IMR-90 (cell line): ENCODE data around the gene SGCE. TPM values are rescaled to one million over a fixed set of nuclear protein-coding genes. Genes with fewer than 3 reads are reported as not detected.

Experiments used
- ATAC-seq: fragments of 200-7000 bp; cut with Tn5 transposase; 2 replicates; pipeline ENCODE4 v1.9.1; 2020; ENCODE audit warnings: low read depth, mild to moderate bottlenecking, moderate library complexity
- Bru-seq: library from RNA; stranded (reverse); fragments of 400-500 nt; gene quantifications from one replicate; lab custom pipeline; 2021; lab: Mats Ljungman, UMichigan
- BruChase-seq, 2 experiments: library from RNA; stranded (reverse); fragments of 400-500 nt; gene quantifications; one replicate each; lab custom pipeline; 2021; lab: Mats Ljungman, UMichigan
- BruUV-seq: library from RNA; stranded (reverse); fragments of 400-500 nt; replicated peaks from 2 replicates; lab custom pipeline; 2021; lab: Mats Ljungman, UMichigan
- CTCF ChIA-PET: fragments of 300-600 bp; formaldehyde crosslinking; extraction: SDS; loops from one replicate; lab custom pipeline; 2021; ENCODE audit warnings: antibody characterized with exemption; lab: Yijun Ruan, JAX
- POLR2A ChIA-PET: fragments of 300-600 bp; sonication (Branson Sonifier 250); formaldehyde crosslinking; loops from one replicate; lab custom pipeline; 2022; ENCODE audit warnings: antibody characterized with exemption; ENCODE audit not compliant: unreplicated experiment; lab: Charles Lee
- DNase-seq: peaks from one replicate; pipeline ENCODE4 v3.0.0; 2013
- H2AFZ ChIP-seq: replicated peaks from 2 replicates; pipeline ENCODE3; 2013; ENCODE audit warnings: low read length, mild to moderate bottlenecking; ENCODE audit not compliant: poor library complexity
- H2AK5ac ChIP-seq: 2 replicates; pipeline ENCODE4 v1.6.1; 2013; ENCODE audit warnings: low read depth, low read length, inconsistent platforms
- H2AK9ac ChIP-seq: replicated peaks from 2 replicates; pipeline ENCODE3; 2013; ENCODE audit warnings: mild to moderate bottlenecking, low read depth, low read length, moderate library complexity; ENCODE audit not compliant: poor library complexity
- H2BK120ac ChIP-seq: 2 replicates; pipeline ENCODE4 v1.6.1; 2013; ENCODE audit warnings: low read depth, low read length, inconsistent platforms
- H2BK15ac ChIP-seq: 3 replicates; pipeline ENCODE4 v1.6.1; 2013; ENCODE audit warnings: low read depth, low read length, inconsistent platforms
- H2BK20ac ChIP-seq: 2 replicates; pipeline ENCODE4 v1.6.1; 2013; ENCODE audit warnings: low read depth, mild to moderate bottlenecking, inconsistent platforms, low read length, moderate library complexity
- H2BK5ac ChIP-seq: 2 replicates; pipeline ENCODE4 v1.6.1; 2013; ENCODE audit warnings: mild to moderate bottlenecking, low read depth, low read length, inconsistent platforms; ENCODE audit not compliant: poor library complexity, severe bottlenecking
- H3K14ac ChIP-seq: replicated peaks from 2 replicates; pipeline ENCODE4 v1.6.1; 2013; ENCODE audit warnings: low read depth, low read length, inconsistent platforms
- H3K18ac ChIP-seq: 2 replicates; pipeline ENCODE4 v1.6.1; 2013; ENCODE audit warnings: low read depth, low read length, control low read depth
- H3K23ac ChIP-seq: 2 replicates; pipeline ENCODE4 v1.6.1; 2013; ENCODE audit warnings: low read depth, low read length, inconsistent platforms
- H3K27ac ChIP-seq: 2 replicates; pipeline ENCODE4 v1.5.1; 2013; ENCODE audit warnings: mild to moderate bottlenecking, control low read depth, low read length; ENCODE audit not compliant: insufficient read depth
- H3K27me3 ChIP-seq: 2 replicates; pipeline ENCODE4 v1.6.1; 2013; ENCODE audit warnings: low read length; ENCODE audit not compliant: control insufficient read depth, insufficient read depth
- H3K36me3 ChIP-seq: 2 replicates; pipeline ENCODE4 v1.6.1; 2013; ENCODE audit warnings: low read length, mixed read lengths; ENCODE audit not compliant: control insufficient read depth, insufficient read depth
- H3K4ac ChIP-seq: 2 replicates; pipeline ENCODE4 v1.6.1; 2013; ENCODE audit warnings: low read depth, low read length, inconsistent platforms
- H3K4me1 ChIP-seq: 2 replicates; pipeline ENCODE4 v1.6.1; 2013; ENCODE audit warnings: low read length, mixed read lengths; ENCODE audit not compliant: control insufficient read depth, insufficient read depth
- H3K4me2 ChIP-seq: 2 replicates; pipeline ENCODE4 v1.6.1; 2013; ENCODE audit warnings: low read depth, mild to moderate bottlenecking, control low read depth, low read length, moderate library complexity
- H3K4me3 ChIP-seq: 2 replicates; pipeline ENCODE4 v1.5.1; 2013; ENCODE audit warnings: low read depth, mild to moderate bottlenecking, control low read depth, low read length, moderate library complexity; ENCODE audit not compliant: insufficient read depth
- H3K56ac ChIP-seq: 2 replicates; pipeline ENCODE4 v1.6.1; 2013; ENCODE audit warnings: low read length, inconsistent platforms; ENCODE audit not compliant: insufficient read depth; ENCODE audit errors: extremely low read depth
- H3K79me1 ChIP-seq, 2 experiments: 2 replicates each; pipeline ENCODE4 v1.6.1; 2013; ENCODE audit warnings: low read length in 2 of 2, inconsistent platforms in 1 of 2, low read depth in 1 of 2
- H3K9ac ChIP-seq: 2 replicates; pipeline ENCODE4 v1.6.1; 2013; ENCODE audit warnings: low read depth, low read length, control low read depth
- H3K9me1 ChIP-seq: 2 replicates; pipeline ENCODE4 v1.6.1; 2013; ENCODE audit warnings: low read length, inconsistent platforms; ENCODE audit not compliant: insufficient read depth
- H3K9me3 ChIP-seq: 2 replicates; pipeline ENCODE4 v1.6.1; 2013; ENCODE audit warnings: low read length; ENCODE audit not compliant: control insufficient read depth, insufficient read depth
- H4K20me1 ChIP-seq: 2 replicates; pipeline ENCODE4 v1.6.1; 2013; ENCODE audit warnings: low read length, inconsistent platforms; ENCODE audit not compliant: insufficient read depth
- H4K5ac ChIP-seq: 2 replicates; pipeline ENCODE4 v1.6.1; 2013; ENCODE audit warnings: mild to moderate bottlenecking, low read depth, low read length, control low read depth
- H4K8ac ChIP-seq, 2 experiments: 2 replicates each; pipeline ENCODE4 v1.6.1; 2013; ENCODE audit warnings: low read depth in 2 of 2, low read length in 2 of 2, control low read depth in 1 of 2, inconsistent platforms in 1 of 2
- H4K91ac ChIP-seq: 2 replicates; pipeline ENCODE4 v1.6.1; 2013; ENCODE audit warnings: low read depth, low read length, inconsistent platforms; ENCODE audit not compliant: insufficient read depth
- CEBPB ChIP-seq: IDR thresholded peaks from 2 replicates; pipeline ENCODE4 v1.6.1; 2012; ENCODE audit warnings: low read depth, low read length, improper control_type of control experiment
- MAFK ChIP-seq: IDR thresholded peaks from 2 replicates; pipeline ENCODE4 v1.6.1; 2012; ENCODE audit warnings: low read depth, low read length, improper control_type of control experiment
- MXI1 ChIP-seq: IDR thresholded peaks from 2 replicates; pipeline ENCODE4 v1.6.1; 2012; ENCODE audit warnings: low read depth, mild to moderate bottlenecking, low read length, moderate library complexity, borderline replicate concordance
- NFE2L2 ChIP-seq: fragments of 150-350 bp; IDR thresholded peaks from 2 replicates; pipeline ENCODE4 v1.6.1; 2016; ENCODE audit warnings: low read depth, mild to moderate bottlenecking, low read length
- RCOR1 ChIP-seq: IDR thresholded peaks from 2 replicates; pipeline ENCODE4 v1.6.1; 2012; ENCODE audit warnings: mild to moderate bottlenecking, low read length, improper control_type of control experiment; ENCODE audit not compliant: insufficient replicate concordance
- RFX5 ChIP-seq: IDR thresholded peaks from 2 replicates; pipeline ENCODE4 v1.8.0; 2012; ENCODE audit warnings: low read depth, mild to moderate bottlenecking, low read length, moderate library complexity
- SMC3 ChIP-seq: fragments of 150-350 bp; IDR thresholded peaks from 2 replicates; pipeline ENCODE4 v1.6.1; 2016; ENCODE audit warnings: low read depth, mild to moderate bottlenecking, antibody characterized with exemption, low read length, moderate library complexity
- WGBS, 2 experiments: methylation state at CpG; one replicate each; pipeline versions ENCODE4 v1.1.5 to v1.1.7; 2013; ENCODE audit warnings: missing lambda C conversion rate in 2 of 2; ENCODE audit not compliant: insufficient read length in 1 of 2; ENCODE audit errors: extremely low coverage in 2 of 2; 5-methylcytosine and 5-hydroxymethylcytosine counted together
- dilution Hi-C: fragments of 300-500 bp; cut with HindIII; formaldehyde crosslinking; loops from one replicate; pipeline ENCODE4 v1.14.3; 2018; ENCODE audit warnings: low sequenced_read_pairs; ENCODE audit not compliant: unreplicated experiment
- in situ Hi-C: fragments of 300-500 bp; cut with MboI; formaldehyde crosslinking; loops from 3 replicates; pipeline ENCODE4 v1.14.3; 2019; ENCODE audit warnings: low sequenced_read_pairs, inconsistent platforms, mixed read lengths
- intact Hi-C: fragments of 100-400 bp; cut with micrococcal nuclease; formaldehyde crosslinking; loops from 2 replicates; pipeline ENCODE4 v1.10.0; 2022
- long read RNA-seq: library from polyadenylated mRNA; unstranded; transcript quantifications from one replicate; pipeline ENCODE4 v2.0.0, GENCODE V29; 2021; ENCODE audit not compliant: unreplicated experiment
- polyA plus RNA-seq, 3 experiments: library from polyadenylated mRNA; depleted of rRNA; stranded (reverse); fragments of >200 nt; gene quantifications; 2 replicates each; pipeline ENCODE4 v1.2.3, GENCODE V29; 2012; ENCODE audit warnings: low replicate concordance in 1 of 3
- total RNA-seq: library from RNA; depleted of rRNA; stranded (reverse); fragments of >200 nt; gene quantifications from 2 replicates; pipeline ENCODE4 v1.2.3, GENCODE V29; 2012; rRNA removed
- TF ChIP-seq, protein P1 (sequence below): fragments of 150-350 bp; IDR thresholded peaks from 2 replicates; pipeline ENCODE4 v1.6.1; 2017; ENCODE audit warnings: mild to moderate bottlenecking, antibody characterized with exemption, low read length, low read depth
- TF ChIP-seq, protein P2 (sequence below): conservative IDR thresholded peaks from 2 replicates; pipeline ENCODE4 v1.5.1; 2012; ENCODE audit warnings: mild to moderate bottlenecking, low read depth, low read length, improper control_type of control experiment

The SGCE gene, protein sequence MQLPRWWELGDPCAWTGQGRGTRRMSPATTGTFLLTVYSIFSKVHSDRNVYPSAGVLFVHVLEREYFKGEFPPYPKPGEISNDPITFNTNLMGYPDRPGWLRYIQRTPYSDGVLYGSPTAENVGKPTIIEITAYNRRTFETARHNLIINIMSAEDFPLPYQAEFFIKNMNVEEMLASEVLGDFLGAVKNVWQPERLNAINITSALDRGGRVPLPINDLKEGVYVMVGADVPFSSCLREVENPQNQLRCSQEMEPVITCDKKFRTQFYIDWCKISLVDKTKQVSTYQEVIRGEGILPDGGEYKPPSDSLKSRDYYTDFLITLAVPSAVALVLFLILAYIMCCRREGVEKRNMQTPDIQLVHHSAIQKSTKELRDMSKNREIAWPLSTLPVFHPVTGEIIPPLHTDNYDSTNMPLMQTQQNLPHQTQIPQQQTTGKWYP
- total RNA-seq (36.4 and 40.5 TPM in 2 replicates), polyA plus RNA-seq (2012; rRNA removed) (32.3 and 39.4 TPM in 2 replicates), Bru-seq, nascent RNA (percentile 63 among the genes with signal in this experiment), BruChase-seq, experiment 1, labeled RNA remaining after a 6-hour chase (percentile 46 among the genes with signal in this experiment), BruChase-seq, experiment 2, labeled RNA remaining after a 2-hour chase (percentile 55 among the genes with signal in this experiment)
- 9.6 and 12.8 TPM in 2 replicates for polyA plus RNA-seq (2012; cell fraction: cytosol; rRNA removed)
- 5.2 and 39.6 TPM in 2 replicates for polyA plus RNA-seq (2012; cell fraction: nucleus; rRNA removed; ENCODE audit: low replicate concordance)
- long read RNA-seq, transcript SGCE-299 (11 exons, 1,614 nt), result major isoform, 30 of 57 reads
- long read RNA-seq, partial matches to known transcripts, result 12 of 57 reads
- long read RNA-seq, other reads (novel, unspliced or antisense), result 11 of 57 reads

DNA sequence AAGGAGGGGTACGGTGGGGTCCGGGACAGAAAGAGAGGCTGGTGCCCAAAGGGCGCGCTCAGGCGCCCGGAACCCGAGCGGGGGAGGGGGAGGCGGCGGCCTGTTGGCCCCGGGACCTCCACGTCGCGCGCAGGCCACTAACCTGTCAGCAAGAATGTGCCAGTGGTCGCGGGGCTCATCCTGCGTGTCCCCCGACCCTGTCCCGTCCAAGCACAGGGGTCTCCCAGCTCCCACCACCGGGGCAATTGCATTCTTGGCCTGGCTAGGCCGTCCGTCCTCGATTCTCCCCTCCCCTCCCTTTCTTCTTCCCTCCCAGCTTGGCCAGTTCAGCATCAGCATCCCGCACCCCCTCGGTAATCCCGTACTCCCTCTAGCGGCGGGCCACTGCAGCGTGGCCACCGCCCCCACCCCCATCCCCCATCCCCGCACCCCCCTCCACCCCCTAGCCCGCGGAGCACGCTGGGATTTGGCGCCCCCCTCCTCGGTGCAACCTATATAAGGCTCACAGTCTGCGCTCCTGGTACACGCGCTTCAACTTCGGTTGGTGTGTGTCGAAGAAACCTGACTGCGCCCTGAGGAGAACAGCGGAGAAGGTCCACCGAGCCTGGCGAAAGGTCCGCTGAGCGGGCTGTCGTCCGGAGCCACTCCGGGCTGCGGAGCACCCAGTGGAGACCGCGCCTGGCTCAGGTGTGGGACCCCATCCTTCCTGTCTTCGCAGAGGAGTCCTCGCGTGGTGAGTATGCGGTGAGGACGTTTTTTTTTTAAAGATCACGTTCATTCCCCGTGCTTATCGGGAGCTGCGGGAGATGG, at the start of gene SGCE:
Gene SGCE, minus strand, starts transcription at position 286 of the 810 bp plus-strand sequence. Its CDS starts 35 bp downstream, at position 251.
- Histone ChIP-seq H3K14ac (peak within 1 kb of the TSS; percentile 99), H3K27me3 (no peaks in the 10 kb centered on the region), H3K36me3 (no peaks in the 10 kb centered on the region), H3K4me2 (peak within 1 kb of the TSS; percentile 97), H3K27ac (peak within 1 kb of the TSS; percentile 72), H3K56ac (peak within 1 kb of the TSS; percentile 84), H3K4ac (peak within 1 kb of the TSS; percentile 98), H2BK5ac (peak within 1 kb of the TSS; percentile 78), H3K4me1 (no peaks in the 10 kb centered on the region), H4K20me1 (peaks cover 3% of the 10 kb centered on the region; the same call in 1 of the 2 replicates), H4K8ac (peak within 1 kb of the TSS; percentile 78 to 99; a peak in 3 of 4 replicates), H2BK20ac (peak within 1 kb of the TSS; percentile 76; the same call in 1 of the 2 replicates), H3K9ac (peak within 1 kb of the TSS; percentile 86), H3K9me1 (peaks cover 2% of the 10 kb centered on the region; the same call in 1 of the 2 replicates), H2BK120ac (peak within 1 kb of the TSS; percentile 93), H4K5ac (peak within 1 kb of the TSS; percentile 92), H2AK5ac (no peak within 1 kb of the TSS), H3K9me3 (no peaks in the 10 kb centered on the region), H4K91ac (peak within 1 kb of the TSS; percentile 93), H2AFZ (peak within 1 kb of the TSS; percentile 100), H3K23ac (peak within 1 kb of the TSS; percentile 94), H2BK15ac (peak within 1 kb of the TSS; percentile 88; the same call in 1 of the 3 replicates), H2AK9ac (peak within 1 kb of the TSS; percentile 53), H3K18ac (peak within 1 kb of the TSS; percentile 84), H3K4me3 (peak within 1 kb of the TSS; percentile 72), H3K79me1 (peaks cover 11 to 18% of the 10 kb centered on the region in 2 experiments)
- no TSS peak for BruUV-seq
- WGBS, 2 experiments, result 39% methylated on average over 22 of the region's 63 CpGs; no CpG with 5 or more reads in 1 of the 2 experiments
- CTCF ChIA-PET, result interaction anchor here (0.6 to 2.0 kb wide), 4 partner anchors 9 to 368 kb away, joined by 3 to 7 read pairs (median 4); no protein-coding TSS in a partner anchor
- intact Hi-C loops, result loop anchor here (2.0 to 10.0 kb wide), 4 partner anchors 41 to 369 kb away; no protein-coding TSS in a partner anchor
- ATAC-seq (peak; percentile 56), DNase-seq (peak; percentile 71)
- POLR2A ChIA-PET, result interaction anchor here (0.6 kb wide), 1 partner anchor 142 kb away, joined by 4 read pairs; no protein-coding TSS in a partner anchor
- dilution Hi-C loops, result no loop called here
- in situ Hi-C loops, result loop anchor here (10.0 kb wide), 1 partner anchor 371 kb away; no protein-coding TSS in a partner anchor
- TF ChIP-seq, protein P1, sequence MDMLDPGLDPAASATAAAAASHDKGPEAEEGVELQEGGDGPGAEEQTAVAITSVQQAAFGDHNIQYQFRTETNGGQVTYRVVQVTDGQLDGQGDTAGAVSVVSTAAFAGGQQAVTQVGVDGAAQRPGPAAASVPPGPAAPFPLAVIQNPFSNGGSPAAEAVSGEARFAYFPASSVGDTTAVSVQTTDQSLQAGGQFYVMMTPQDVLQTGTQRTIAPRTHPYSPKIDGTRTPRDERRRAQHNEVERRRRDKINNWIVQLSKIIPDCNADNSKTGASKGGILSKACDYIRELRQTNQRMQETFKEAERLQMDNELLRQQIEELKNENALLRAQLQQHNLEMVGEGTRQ, result no peak
- TF ChIP-seq RFX5, result no peak
- TF ChIP-seq CEBPB, result no peak
- no peak for TF ChIP-seq RCOR1
- TF ChIP-seq MXI1, result 0 out of 2 replicates have a peak, but pooled peaks have one; percentile 5
- TF ChIP-seq, protein P2, sequence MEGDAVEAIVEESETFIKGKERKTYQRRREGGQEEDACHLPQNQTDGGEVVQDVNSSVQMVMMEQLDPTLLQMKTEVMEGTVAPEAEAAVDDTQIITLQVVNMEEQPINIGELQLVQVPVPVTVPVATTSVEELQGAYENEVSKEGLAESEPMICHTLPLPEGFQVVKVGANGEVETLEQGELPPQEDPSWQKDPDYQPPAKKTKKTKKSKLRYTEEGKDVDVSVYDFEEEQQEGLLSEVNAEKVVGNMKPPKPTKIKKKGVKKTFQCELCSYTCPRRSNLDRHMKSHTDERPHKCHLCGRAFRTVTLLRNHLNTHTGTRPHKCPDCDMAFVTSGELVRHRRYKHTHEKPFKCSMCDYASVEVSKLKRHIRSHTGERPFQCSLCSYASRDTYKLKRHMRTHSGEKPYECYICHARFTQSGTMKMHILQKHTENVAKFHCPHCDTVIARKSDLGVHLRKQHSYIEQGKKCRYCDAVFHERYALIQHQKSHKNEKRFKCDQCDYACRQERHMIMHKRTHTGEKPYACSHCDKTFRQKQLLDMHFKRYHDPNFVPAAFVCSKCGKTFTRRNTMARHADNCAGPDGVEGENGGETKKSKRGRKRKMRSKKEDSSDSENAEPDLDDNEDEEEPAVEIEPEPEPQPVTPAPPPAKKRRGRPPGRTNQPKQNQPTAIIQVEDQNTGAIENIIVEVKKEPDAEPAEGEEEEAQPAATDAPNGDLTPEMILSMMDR, result peak; percentile 57
- TF ChIP-seq NFE2L2, result no peak
- TF ChIP-seq MAFK, result no peak
- peak; percentile 32; the same call in 1 of the 2 replicates for TF ChIP-seq SMC3
